Effector memory CD8-positive, alpha-beta T cell (primary cell): ENCODE data around the gene CCDC57.
"Not testable (repeated sequence)": the region's sequence is repeated elsewhere in the genome, so short reads cannot be mapped to it uniquely, and the experiment has no call there.

Experiments
- ATAC-seq: fragments of 150-1000 bp; cut with Tn5 transposase; replicated peaks from 2 replicates; pipeline ENCODE4 v1.10.0; 2021; ENCODE audit warnings: mild to moderate bottlenecking, moderate library complexity
- DNase-seq, 3 experiments: peaks; one replicate each; pipeline ENCODE4 v3.0.0; 2021
- H3K27ac Mint-ChIP-seq, 2 donors: one replicate each; pipeline ENCODE4 v1.8.0; 2022; ENCODE audit warnings: mild to moderate bottlenecking in 2 of 2, mixed read lengths in 2 of 2, moderate library complexity in 2 of 2
- H3K27me3 Mint-ChIP-seq, 2 donors: one replicate each; pipeline ENCODE4 v1.8.0; 2022; ENCODE audit warnings: mixed read lengths in 2 of 2
- H3K36me3 Mint-ChIP-seq: one replicate; pipeline ENCODE4 v1.8.0; 2022; ENCODE audit warnings: mild to moderate bottlenecking, moderate library complexity, mixed read lengths; ENCODE audit not compliant: insufficient read depth
- H3K4me1 Mint-ChIP-seq, 2 donors: one replicate each; pipeline ENCODE4 v1.8.0; 2022; ENCODE audit warnings: low read depth in 2 of 2, mixed read lengths in 2 of 2
- H3K4me3 Mint-ChIP-seq, 2 donors: one replicate each; pipeline ENCODE4 v1.8.0; 2022; ENCODE audit warnings: mild to moderate bottlenecking in 2 of 2, mixed read lengths in 2 of 2, moderate library complexity in 2 of 2
- H3K9me3 Mint-ChIP-seq, 2 donors: one replicate each; pipeline ENCODE4 v1.8.0; 2022; ENCODE audit warnings: mixed read lengths in 2 of 2
- total RNA-seq, 9 experiments: gene quantifications; one replicate each; lab custom pipeline; 2026; lab: John Stamatoyannopoulos, UW

CCDC57 gene, protein sequence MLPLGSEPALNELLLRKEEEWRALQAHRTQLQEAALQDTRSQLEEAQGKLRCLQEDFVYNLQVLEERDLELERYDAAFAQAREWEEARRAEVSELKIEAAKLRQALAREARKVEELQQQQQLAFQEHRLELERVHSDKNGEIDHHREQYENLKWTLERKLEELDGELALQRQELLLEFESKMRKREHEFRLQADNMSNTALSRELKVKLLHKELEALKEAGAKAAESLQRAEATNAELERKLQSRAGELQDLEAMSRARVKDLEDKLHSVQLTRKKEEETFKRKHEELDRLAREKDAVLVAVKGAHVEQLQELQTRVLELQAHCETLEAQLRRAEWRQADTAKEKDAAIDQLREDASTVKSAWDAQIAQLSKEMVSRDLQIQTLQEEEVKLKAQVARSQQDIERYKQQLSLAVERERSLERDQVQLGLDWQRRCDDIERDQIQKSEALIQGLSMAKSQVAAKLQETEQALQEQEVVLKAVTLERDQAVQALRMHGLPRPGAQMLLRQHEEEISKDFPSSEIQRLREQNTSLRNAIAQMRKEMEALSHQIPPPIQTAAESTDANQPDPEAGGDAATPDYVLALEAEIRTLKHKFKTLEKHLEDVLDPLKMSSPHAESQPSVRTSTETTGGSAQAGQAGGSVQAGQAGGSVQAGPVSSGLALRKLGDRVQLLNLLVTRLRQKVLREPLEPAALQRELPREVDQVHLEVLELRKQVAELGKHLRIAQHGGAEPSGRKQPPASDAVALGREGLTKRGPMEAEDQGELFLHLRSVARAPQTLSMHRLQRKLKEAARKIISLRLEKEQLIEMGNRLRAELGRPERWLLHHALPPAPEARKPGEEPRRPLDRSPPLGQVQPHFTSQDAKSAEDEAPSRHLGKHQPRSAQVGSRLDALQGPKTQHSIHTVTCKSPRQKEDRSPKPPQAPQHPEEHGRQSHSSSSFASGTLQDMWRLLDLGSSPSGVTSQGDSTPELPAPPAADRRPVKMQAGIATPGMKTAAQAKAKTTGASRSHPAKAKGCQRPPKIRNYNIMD
- total RNA-seq = 53.9 to 145 (median 84.0) reads per million in 9 experiments

DNA sequence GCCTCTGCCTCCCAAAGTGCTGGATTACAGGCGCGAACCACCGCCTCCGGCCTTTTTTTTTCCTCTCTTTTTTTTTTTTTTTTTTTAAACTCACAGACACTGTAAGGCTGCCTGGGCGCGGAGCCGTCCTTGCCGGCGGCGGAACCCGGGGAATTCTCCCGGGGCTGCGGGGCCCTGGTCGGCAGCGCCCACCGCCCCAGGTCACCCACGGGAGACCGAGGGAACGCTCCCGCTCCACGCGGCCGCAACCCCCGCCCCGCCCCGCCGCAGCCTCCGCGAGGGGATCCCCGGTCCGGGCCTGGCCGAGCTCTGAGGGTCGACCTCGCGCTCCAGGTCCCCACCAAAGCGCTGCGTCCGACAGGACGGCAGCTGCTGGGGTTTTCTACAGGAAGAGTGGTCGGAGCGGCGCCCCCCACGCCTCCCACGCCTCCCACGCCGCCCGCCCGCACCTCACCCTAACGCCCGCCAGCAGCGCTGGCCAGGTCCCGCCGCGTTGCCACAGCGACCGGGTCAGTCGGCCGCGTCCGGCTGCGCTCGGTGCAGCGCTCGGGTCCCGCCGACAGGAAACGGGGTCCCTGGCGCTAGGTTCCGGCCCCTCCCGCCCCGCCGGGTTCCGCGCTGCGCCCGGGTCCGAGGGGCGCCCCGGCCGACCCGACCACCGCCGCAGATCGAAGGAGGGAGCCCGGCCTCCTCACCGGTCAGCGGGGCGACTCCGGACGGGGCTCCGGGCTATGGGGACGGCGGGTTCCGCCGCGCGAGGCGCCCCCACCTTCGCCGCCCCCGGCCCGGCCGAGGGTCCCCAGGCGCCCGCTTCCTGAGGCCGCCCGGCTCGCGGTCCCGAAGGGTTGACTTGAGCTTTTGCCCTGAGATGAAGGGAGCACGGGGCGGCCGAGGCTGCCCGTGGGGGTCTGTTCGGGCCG, at the start of gene CCDC57:
TSS of gene CCDC57 (minus strand) at position 512 of the 920 bp plus-strand sequence. CDS start 10,898 bp downstream, outside the sequence.
- Mint-ChIP-seq H3K27me3 (no peaks in the 10 kb centered on the region), H3K4me3 (peak within 1 kb of the TSS; percentile 77 to 82), H3K36me3 (peaks cover 28% of the 10 kb centered on the region), H3K4me1 (peaks cover 30 to 36% of the 10 kb centered on the region in 2 donors), H3K27ac (peak within 1 kb of the TSS; percentile 86 to 95), H3K9me3 (no peaks in the 10 kb centered on the region)
- ATAC-seq (peak; percentile 33), DNase-seq (peak; percentile 53 to 62 (median 56))

GRCh38 chr17:82262344-82262743, 49.7 kb upstream of the CCDC57 start:
- Mint-ChIP-seq H3K27ac (peak overlapping the region in 1 of 2 donors; percentile 19), H3K4me3 (no peak overlapping the region), H3K9me3 (no peaks in the 10 kb centered on the region), H3K36me3 (peaks cover 91% of the 10 kb centered on the region), H3K4me1 (peaks cover 33 to 40% of the 10 kb centered on the region in 2 donors), H3K27me3 (no peaks in the 10 kb centered on the region)
- no peak for DNase-seq
- ATAC-seq = no peak

- H3K4me3 Mint-ChIP-seq, H3K9me3 Mint-ChIP-seq, ATAC-seq, DNase-seq, H3K27me3 Mint-ChIP-seq: not testable (repeated sequence)
- Mint-ChIP-seq H3K36me3 (peaks cover 91% of the 10 kb centered on the region), H3K27ac (peak overlapping the region; percentile 66 to 88), H3K4me1 (peaks cover 31 to 36% of the 10 kb centered on the region in 2 donors)
These were observed 47.6 kb upstream of the CCDC57 start for GRCh38 chr17:82259972-82260961.

DNA sequence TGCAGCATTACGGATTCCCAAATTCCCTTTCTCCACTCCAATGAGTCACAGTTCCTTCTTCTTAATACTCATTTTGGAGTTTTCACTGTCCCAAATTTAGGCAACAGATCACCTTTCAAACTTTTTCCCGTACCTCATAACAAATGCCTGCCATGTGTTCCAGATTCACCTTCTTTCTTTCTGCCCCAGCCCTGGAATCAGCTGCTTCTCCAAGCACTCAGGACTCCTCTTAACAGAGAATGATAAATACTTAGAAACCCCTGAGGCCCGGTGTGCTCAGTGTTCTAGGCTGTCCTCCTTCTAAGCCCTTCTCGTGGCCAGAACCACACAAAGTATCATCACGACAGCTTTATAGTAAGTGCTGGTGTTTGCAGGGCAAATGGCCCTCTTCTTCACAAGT, 45.9 kb upstream of the CCDC57 start:
- H3K36me3 Mint-ChIP-seq = peaks cover 79% of the 10 kb centered on the region
- no peak for DNase-seq
- H3K27ac Mint-ChIP-seq = peak overlapping the region; percentile 86 to 99

GRCh38 chr17:82257473-82257872, 44.8 kb upstream of the CCDC57 start:
- DNase-seq (peak; percentile 72 to 82 (median 74)), ATAC-seq (peak; percentile 96)
- Mint-ChIP-seq H3K4me3 (peak overlapping the region; percentile 40 to 51), H3K36me3 (peaks cover 80% of the 10 kb centered on the region), H3K9me3 (no peaks in the 10 kb centered on the region), H3K27me3 (no peaks in the 10 kb centered on the region), H3K4me1 (peaks cover 31 to 36% of the 10 kb centered on the region in 2 donors), H3K27ac (peak overlapping the region; percentile 98 to 99)

More for the DNA sequence above, 45.9 kb upstream of the CCDC57 start:
- Mint-ChIP-seq H3K27me3 (no peaks in the 10 kb centered on the region), H3K4me3 (no peak overlapping the region), H3K4me1 (peaks cover 31 to 36% of the 10 kb centered on the region in 2 donors), H3K9me3 (no peaks in the 10 kb centered on the region)
- no peak for ATAC-seq

DNA sequence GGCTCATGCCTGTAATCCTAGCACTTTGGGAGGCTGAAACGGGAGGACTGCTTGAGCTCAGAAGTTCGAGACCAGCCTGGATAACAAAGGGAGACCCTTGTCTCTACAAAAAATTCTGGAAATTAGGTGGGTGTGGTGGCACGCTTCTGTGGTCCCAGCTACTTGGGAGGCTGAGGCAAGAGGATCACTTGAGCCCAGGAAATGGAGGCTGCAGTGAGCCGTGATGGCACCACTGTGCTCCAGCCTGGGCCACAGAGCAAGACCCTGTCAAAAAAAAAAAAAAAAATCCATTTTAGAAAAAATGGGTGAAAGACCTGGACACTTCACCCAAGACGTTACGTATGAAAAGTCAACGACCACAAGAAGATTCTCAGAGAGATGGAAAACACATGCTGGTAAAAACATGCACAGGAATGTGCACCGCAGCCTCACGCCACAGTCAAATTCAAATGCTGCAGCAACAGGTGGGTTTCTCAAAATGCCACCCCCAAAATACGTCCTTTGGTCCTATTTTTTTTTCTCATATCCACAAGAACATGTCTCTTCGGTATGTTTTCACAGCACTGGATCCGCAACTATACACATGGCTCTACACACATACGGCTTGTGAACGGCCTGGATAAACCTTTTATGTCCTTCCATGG, 43.7 kb upstream of the CCDC57 start:
- no peak for ATAC-seq
- Mint-ChIP-seq H3K4me3 (peak overlapping the region in 1 of 2 donors; percentile 37), H3K4me1 (peaks cover 31% of the 10 kb centered on the region in 2 donors), H3K27me3 (no peaks in the 10 kb centered on the region), H3K36me3 (peaks cover 81% of the 10 kb centered on the region), H3K9me3 (no peaks in the 10 kb centered on the region), H3K27ac (peak overlapping the region; percentile 98 to 99)
- DNase-seq = no peak

DNA sequence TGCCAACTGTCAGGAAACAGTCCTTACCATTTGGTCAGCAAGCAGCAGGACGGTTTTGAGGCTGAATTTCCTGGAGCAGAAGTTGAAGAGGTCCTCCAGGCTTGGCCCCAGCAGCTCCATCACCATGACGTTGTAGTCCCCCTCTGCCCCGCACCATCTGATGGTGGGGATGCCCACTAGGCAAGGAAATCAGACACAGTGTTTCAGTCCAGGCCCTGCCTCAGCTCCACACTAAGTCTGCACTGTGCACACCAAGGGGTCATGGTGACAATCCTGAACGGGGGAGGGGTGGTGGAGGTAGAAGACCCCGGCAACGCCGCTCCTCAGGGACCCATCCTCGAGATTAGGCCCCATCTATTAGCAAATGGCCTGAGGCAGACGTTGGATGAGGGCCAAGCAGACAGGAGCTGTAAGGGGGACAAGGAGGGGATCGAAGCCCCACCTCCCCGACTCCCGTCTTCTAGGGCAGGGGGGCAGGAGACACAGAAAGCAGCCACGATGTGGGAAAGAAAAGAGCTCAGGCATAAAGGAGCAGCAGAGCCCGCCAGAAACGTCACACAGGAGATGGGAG, 42.8 kb upstream of the CCDC57 start:
- peaks cover 81% of the 10 kb centered on the region for H3K36me3 Mint-ChIP-seq
- H3K4me3 Mint-ChIP-seq = no peak overlapping the region
- H3K4me1 Mint-ChIP-seq = peaks cover 23 to 25% of the 10 kb centered on the region in 2 donors
- no peaks in the 10 kb centered on the region for H3K9me3 Mint-ChIP-seq
- no peak for ATAC-seq
- H3K27ac Mint-ChIP-seq = peak overlapping the region; percentile 98 to 99
- no peaks in the 10 kb centered on the region for H3K27me3 Mint-ChIP-seq
- DNase-seq = no peak

DNA sequence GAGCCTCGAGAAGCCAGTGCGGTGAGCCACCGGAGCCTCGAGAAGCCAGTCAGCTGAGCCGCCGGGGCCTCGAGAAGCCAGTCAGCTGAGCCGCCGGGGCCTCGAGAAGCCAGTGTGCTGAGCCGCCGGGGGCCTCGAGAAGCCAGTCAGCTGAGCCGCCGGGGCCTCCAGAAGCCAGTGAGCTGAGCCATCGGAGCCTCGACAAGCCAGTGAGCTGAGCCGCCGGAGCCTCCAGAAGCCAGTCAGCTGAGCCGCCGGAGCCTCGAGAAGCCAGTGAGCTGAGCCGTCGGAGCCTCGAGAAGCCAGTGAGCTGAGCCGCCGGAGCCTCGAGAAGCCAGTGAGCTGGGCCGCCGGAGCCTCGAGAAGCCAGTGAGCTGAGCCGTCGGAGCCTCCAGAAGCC, 42.1 kb upstream of the CCDC57 start:
- H3K27me3 Mint-ChIP-seq, H3K9me3 Mint-ChIP-seq, H3K27ac Mint-ChIP-seq, ATAC-seq, H3K4me3 Mint-ChIP-seq, DNase-seq: not testable (repeated sequence)
- Mint-ChIP-seq H3K4me1 (peaks cover 21 to 24% of the 10 kb centered on the region in 2 donors), H3K36me3 (peaks cover 82% of the 10 kb centered on the region)

GRCh38 chr17:82254096-82254495, 41.5 kb upstream of the CCDC57 start:
- H3K27me3 Mint-ChIP-seq, ATAC-seq, H3K4me3 Mint-ChIP-seq, DNase-seq, H3K27ac Mint-ChIP-seq, H3K9me3 Mint-ChIP-seq: not testable (repeated sequence)
- H3K36me3 Mint-ChIP-seq = peaks cover 84% of the 10 kb centered on the region
- H3K4me1 Mint-ChIP-seq = peaks cover 19 to 21% of the 10 kb centered on the region in 2 donors

DNA sequence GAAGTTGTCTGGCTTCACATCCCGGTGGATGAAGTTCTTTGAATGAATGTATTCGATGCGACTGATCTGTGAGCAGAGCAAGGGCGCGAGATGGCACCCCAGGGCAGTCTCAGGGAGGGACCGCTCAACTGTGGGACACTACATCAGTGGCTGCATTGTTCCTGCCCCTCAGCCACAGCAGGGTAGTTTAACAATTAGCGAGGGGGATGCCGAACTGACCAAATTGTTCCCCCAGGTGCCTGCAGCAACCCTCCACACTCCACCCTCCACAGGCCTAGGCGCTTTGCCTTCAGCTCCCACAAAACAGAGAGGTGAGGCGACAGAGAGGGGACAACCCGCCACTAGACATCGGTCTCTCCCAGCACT, 40.5 kb upstream of the CCDC57 start:
- no peaks in the 10 kb centered on the region for H3K9me3 Mint-ChIP-seq
- no peaks in the 10 kb centered on the region for H3K27me3 Mint-ChIP-seq
- H3K4me1 Mint-ChIP-seq = peaks cover 14 to 16% of the 10 kb centered on the region in 2 donors
- H3K36me3 Mint-ChIP-seq = peaks cover 85% of the 10 kb centered on the region
- peak overlapping the region in 1 of 2 donors; percentile 84 for H3K27ac Mint-ChIP-seq
- H3K4me3 Mint-ChIP-seq = no peak overlapping the region
- DNase-seq = no peak
- no peak for ATAC-seq
